ENCODE measurements around the gene MTA3.

DNA sequence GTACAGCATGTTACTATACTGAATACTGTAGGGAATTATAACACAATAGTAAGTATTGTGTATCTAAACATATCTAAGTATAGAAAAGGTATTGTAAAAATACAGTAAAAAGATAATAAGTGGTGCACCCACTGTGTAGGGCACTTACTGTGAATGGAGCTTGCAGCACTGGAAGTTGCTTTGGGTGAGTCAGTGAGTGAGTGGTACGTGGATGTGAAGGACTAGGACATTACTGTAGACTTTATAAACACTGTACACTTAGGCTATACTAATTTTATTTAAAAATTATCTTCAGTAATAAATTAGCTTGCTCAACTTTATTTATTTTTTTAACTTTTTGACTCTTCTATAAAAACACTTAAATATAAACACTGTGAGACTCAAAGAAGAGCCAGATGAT lies 82.6 kb downstream of the MTA3 start:
- TF ChIP-seq EZH2phosphoT487 (IDR thresholded peaks at IDR 0.05; ENCODE audit: borderline replicate concordance), result no peak
- TF ChIP-seq, protein P1, sequence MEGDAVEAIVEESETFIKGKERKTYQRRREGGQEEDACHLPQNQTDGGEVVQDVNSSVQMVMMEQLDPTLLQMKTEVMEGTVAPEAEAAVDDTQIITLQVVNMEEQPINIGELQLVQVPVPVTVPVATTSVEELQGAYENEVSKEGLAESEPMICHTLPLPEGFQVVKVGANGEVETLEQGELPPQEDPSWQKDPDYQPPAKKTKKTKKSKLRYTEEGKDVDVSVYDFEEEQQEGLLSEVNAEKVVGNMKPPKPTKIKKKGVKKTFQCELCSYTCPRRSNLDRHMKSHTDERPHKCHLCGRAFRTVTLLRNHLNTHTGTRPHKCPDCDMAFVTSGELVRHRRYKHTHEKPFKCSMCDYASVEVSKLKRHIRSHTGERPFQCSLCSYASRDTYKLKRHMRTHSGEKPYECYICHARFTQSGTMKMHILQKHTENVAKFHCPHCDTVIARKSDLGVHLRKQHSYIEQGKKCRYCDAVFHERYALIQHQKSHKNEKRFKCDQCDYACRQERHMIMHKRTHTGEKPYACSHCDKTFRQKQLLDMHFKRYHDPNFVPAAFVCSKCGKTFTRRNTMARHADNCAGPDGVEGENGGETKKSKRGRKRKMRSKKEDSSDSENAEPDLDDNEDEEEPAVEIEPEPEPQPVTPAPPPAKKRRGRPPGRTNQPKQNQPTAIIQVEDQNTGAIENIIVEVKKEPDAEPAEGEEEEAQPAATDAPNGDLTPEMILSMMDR (conservative IDR thresholded peaks at IDR 0.05; ENCODE audit: low read length), result no peak

All from Loucy (cell line).